Measurements from ENCODE around the gene MECR.

DNA sequence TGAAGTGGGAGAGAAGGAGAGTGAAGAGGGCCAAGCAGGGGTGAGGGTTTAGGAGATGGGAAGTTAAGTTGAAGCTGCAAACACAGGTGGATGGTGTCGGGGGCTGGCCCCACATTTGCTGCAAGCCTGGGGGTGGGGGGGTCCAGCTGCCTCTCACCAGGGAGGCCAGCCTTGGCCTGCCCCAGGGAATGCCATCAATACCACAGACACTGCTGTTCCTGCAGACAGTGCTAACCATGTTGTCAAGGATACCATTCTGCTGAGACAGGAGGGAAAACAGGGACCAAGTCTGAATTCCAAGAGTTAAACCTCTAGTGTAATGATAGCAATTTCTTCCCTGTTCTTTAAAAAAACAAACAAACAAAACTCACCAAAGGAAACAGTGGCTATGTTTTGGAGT lies 8.0 kb downstream of the MECR start:
- TF ChIP-seq, protein P1, sequence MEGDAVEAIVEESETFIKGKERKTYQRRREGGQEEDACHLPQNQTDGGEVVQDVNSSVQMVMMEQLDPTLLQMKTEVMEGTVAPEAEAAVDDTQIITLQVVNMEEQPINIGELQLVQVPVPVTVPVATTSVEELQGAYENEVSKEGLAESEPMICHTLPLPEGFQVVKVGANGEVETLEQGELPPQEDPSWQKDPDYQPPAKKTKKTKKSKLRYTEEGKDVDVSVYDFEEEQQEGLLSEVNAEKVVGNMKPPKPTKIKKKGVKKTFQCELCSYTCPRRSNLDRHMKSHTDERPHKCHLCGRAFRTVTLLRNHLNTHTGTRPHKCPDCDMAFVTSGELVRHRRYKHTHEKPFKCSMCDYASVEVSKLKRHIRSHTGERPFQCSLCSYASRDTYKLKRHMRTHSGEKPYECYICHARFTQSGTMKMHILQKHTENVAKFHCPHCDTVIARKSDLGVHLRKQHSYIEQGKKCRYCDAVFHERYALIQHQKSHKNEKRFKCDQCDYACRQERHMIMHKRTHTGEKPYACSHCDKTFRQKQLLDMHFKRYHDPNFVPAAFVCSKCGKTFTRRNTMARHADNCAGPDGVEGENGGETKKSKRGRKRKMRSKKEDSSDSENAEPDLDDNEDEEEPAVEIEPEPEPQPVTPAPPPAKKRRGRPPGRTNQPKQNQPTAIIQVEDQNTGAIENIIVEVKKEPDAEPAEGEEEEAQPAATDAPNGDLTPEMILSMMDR (IDR thresholded peaks at IDR 0.05) = no peak
- no peak for TF ChIP-seq EZH2phosphoT487 (IDR thresholded peaks at IDR 0.05)

Data from neural progenitor cell (in vitro differentiated cells).